ENCODE data around the gene TOLLIP. TPM values are rescaled to one million over a fixed set of nuclear protein-coding genes. Genes with fewer than 3 reads are reported as not detected.

TOLLIP gene
- 35.7 to 52.5 TPM (median 51.3 TPM) in 5 replicates for total RNA-seq (2022; extraction: Qiagen RNA extraction; ENCODE audit: low read depth)

GRCh38 chr11:1309498-1310317 is at the start of gene TOLLIP:
Gene TOLLIP, minus strand, starts transcription at chr11:1309632. Its CDS starts 134 bp downstream, at chr11:1309498.

Other genes starting within 250 kb of the TOLLIP start
- gene MUC2, start 234.8 kb downstream of the TOLLIP start, total RNA-seq (2022; extraction: Qiagen RNA extraction; ENCODE audit: low read depth): 0.05 to 0.93 TPM (median 0.15 TPM) in 5 replicates
- gene MUC5AC, start 151.7 kb downstream of the TOLLIP start, total RNA-seq (2022; extraction: Qiagen RNA extraction; ENCODE audit: low read depth): 1.9 to 4.0 TPM (median 3.4 TPM) in 5 replicates
- gene MUC5B, start 86.6 kb downstream of the TOLLIP start, total RNA-seq (2022; extraction: Qiagen RNA extraction; ENCODE audit: low read depth): 1.8 to 7.7 TPM (median 2.5 TPM) in 5 replicates
- 5.1 to 8.3 TPM (median 6.4 TPM) in 5 replicates for gene BRSK2, start 80.3 kb upstream of the TOLLIP start, total RNA-seq (2022; extraction: Qiagen RNA extraction; ENCODE audit: low read depth)
- 33.6 to 47.2 TPM (median 39.7 TPM) in 5 replicates for gene MOB2, start 177.1 kb upstream of the TOLLIP start, total RNA-seq (2022; extraction: Qiagen RNA extraction; ENCODE audit: low read depth)